Measurements from ENCODE around the gene FSTL4.

Gene FSTL4

DNA sequence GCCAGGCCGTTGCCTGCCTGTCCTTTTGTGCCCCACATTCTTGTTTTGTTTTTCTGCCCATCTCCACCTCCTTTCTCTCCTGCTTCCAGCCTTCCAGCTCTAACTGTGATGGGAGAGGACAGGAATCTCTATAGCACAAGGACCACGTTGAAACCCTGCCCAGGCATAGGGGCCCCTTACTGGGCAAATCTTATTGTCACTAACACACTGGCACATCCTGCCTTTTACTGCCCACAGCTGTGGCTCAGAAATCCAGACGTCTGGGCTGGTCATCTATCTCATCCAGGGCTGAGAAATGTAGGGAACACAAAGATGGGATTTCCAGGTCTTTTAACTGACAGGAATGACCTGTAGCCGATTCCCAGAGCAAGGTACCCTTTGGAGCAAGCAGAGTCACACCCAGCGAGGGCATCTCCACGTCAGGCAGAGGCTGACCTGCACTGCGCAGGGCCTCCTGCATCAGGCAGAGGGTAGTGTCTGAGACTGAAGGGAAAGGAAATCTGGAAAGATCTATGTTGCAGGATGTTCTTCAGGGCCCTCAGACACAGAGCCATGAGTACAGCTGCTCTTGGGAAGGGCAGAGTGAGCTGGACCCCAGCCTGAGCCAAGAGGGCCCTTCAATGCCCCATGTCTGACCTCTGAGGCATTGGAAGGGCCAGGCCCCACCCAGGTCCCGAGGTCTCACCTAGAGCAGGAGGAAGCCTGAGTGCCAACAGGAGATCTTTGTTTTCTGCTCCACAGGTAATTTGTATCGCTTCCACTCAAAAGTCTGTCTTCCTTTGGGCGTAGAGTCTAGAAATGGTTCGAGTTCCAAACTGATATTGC, 278.8 kb downstream of the FSTL4 start:
- Histone ChIP-seq H3K79me2 (ENCODE audit: insufficient read depth, low read length) (no peaks in the 10 kb centered on the region), H3K9ac (ENCODE audit: low read depth, low read length) (no peak overlapping the region), H3K9me3 (ENCODE audit: insufficient read depth, low read length, severe bottlenecking) (no peaks in the 10 kb centered on the region), H3K4me1 (ENCODE audit: insufficient read depth, low read length) (peaks cover 11% of the 10 kb centered on the region), H3K27me3 (ENCODE audit: insufficient read depth, low read length, poor library complexity) (peaks cover 2% of the 10 kb centered on the region), H2AFZ (ENCODE audit: low read depth, low read length) (no peak overlapping the region), H3K27ac (ENCODE audit: low read length) (no peak overlapping the region), H3K4me2 (ENCODE audit: insufficient read depth, low read length) (no peak overlapping the region), H3K36me3 (ENCODE audit: insufficient read depth, low read length) (no peaks in the 10 kb centered on the region), H4K20me1 (ENCODE audit: insufficient read depth, low read length) (no peaks in the 10 kb centered on the region), H3K4me3 (ENCODE audit: low read depth in 1 of 2, low read length in 2 of 2) (no peak overlapping the region)
- DNase-seq: no peak
- TF ChIP-seq CTCF (IDR thresholded peaks at IDR 0.05; ENCODE audit: borderline replicate concordance, extremely low read depth, low read length, poor library complexity, severe bottlenecking): no peak
- TF ChIP-seq EZH2 (IDR thresholded peaks at IDR 0.05; ENCODE audit: borderline replicate concordance, low read depth, low read length, severe bottlenecking): no peak
- no peak for ATAC-seq (ENCODE audit: insufficient read depth, low read depth)

DNA sequence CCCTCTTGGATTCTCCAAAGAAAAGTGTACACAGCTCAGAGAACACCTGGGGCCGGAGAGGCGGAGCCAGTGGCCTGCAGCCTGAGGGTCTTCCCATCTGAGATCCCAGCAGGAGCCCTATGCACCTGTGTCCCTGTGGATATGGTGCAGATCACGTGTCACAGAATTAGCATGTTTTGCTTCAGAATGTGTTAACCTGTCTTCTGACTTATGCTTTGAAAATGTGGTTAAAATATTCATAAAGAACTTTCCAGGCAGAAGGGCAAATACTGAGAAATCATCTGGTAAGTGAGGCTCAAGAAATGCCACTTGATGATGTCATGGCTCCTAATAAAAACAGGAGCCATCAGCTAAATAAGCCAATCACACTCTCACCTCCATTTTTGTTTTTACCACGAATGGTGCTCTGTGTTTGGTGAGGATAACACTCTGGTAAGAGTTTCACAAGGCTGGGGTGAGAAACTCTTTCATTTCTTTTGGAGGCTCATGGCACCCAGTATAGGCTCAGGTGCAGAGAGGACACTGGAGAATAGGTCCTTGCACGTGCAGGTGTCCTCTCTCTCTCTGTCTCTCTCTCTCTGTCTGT, 279.8 kb downstream of the FSTL4 start:
- no peak overlapping the region for H2AFZ ChIP-seq (ENCODE audit: low read depth, low read length)
- H3K27ac ChIP-seq (ENCODE audit: low read length): no peak overlapping the region
- ATAC-seq (ENCODE audit: insufficient read depth, low read depth) (no peak), DNase-seq (no peak)
- H3K9ac ChIP-seq (ENCODE audit: low read depth, low read length): no peak overlapping the region
- no peaks in the 10 kb centered on the region for H3K79me2 ChIP-seq (ENCODE audit: insufficient read depth, low read length)
- TF ChIP-seq EZH2 (IDR thresholded peaks at IDR 0.05; ENCODE audit: borderline replicate concordance, low read depth, low read length, severe bottlenecking): no peak
- TF ChIP-seq CTCF (IDR thresholded peaks at IDR 0.05; ENCODE audit: borderline replicate concordance, extremely low read depth, low read length, poor library complexity, severe bottlenecking): no peak
- H3K36me3 ChIP-seq (ENCODE audit: insufficient read depth, low read length): no peaks in the 10 kb centered on the region
- no peaks in the 10 kb centered on the region for H3K9me3 ChIP-seq (ENCODE audit: insufficient read depth, low read length, severe bottlenecking)
- no peak overlapping the region for H3K4me3 ChIP-seq (ENCODE audit: low read depth in 1 of 2, low read length in 2 of 2)
- H3K4me2 ChIP-seq (ENCODE audit: insufficient read depth, low read length): no peak overlapping the region
- H3K4me1 ChIP-seq (ENCODE audit: insufficient read depth, low read length): peaks cover 11% of the 10 kb centered on the region
- H4K20me1 ChIP-seq (ENCODE audit: insufficient read depth, low read length): no peaks in the 10 kb centered on the region
- peaks cover 2% of the 10 kb centered on the region for H3K27me3 ChIP-seq (ENCODE audit: insufficient read depth, low read length, poor library complexity)

- H3K9me3 ChIP-seq (ENCODE audit: insufficient read depth, low read length, severe bottlenecking): no peaks in the 10 kb centered on the region
- TF ChIP-seq EZH2 (IDR thresholded peaks at IDR 0.05; ENCODE audit: borderline replicate concordance, low read depth, low read length, severe bottlenecking) (no peak), CTCF (IDR thresholded peaks at IDR 0.05; ENCODE audit: borderline replicate concordance, extremely low read depth, low read length, poor library complexity, severe bottlenecking) (no peak)
- DNase-seq (peak; percentile 71), ATAC-seq (ENCODE audit: insufficient read depth, low read depth) (peak; percentile 80)
- no peak overlapping the region for H3K9ac ChIP-seq (ENCODE audit: low read depth, low read length)
- no peaks in the 10 kb centered on the region for H3K36me3 ChIP-seq (ENCODE audit: insufficient read depth, low read length)
- H3K79me2 ChIP-seq (ENCODE audit: insufficient read depth, low read length): no peaks in the 10 kb centered on the region
- H3K27ac ChIP-seq (ENCODE audit: low read length): no peak overlapping the region
- no peak overlapping the region for H3K4me3 ChIP-seq (ENCODE audit: low read depth in 1 of 2, low read length in 2 of 2)
- no peak overlapping the region for H2AFZ ChIP-seq (ENCODE audit: low read depth, low read length)
- H3K4me2 ChIP-seq (ENCODE audit: insufficient read depth, low read length): no peak overlapping the region
- H3K4me1 ChIP-seq (ENCODE audit: insufficient read depth, low read length): peaks cover 11% of the 10 kb centered on the region
- H4K20me1 ChIP-seq (ENCODE audit: insufficient read depth, low read length): no peaks in the 10 kb centered on the region
- H3K27me3 ChIP-seq (ENCODE audit: insufficient read depth, low read length, poor library complexity): peaks cover 2% of the 10 kb centered on the region
Observed at GRCh38 chr5:133331941-133332340, 280.4 kb downstream of the FSTL4 start.
